ENCODE measurements around the gene RTN4IP1.

- TF ChIP-seq CTCF (IDR thresholded peaks at IDR 0.05; ENCODE audit: poor library complexity, severe bottlenecking) (no peak), EZH2 (IDR thresholded peaks at IDR 0.05; ENCODE audit: borderline replicate concordance, insufficient read depth, low read length, poor library complexity, severe bottlenecking) (no peak), TAF1 (IDR thresholded peaks at IDR 0.05; ENCODE audit: low read depth) (no peak), REST (IDR thresholded peaks at IDR 0.05; ENCODE audit: borderline replicate concordance) (no peak)
Measured at GRCh38 chr6:106529438-106529837, 99.9 kb downstream of the RTN4IP1 start.
